GM12891 (cell line): ENCODE data around the gene AKAIN1.

ENCODE experiments used
- PAX5 ChIP-seq: IDR thresholded peaks from 2 replicates; pipeline ENCODE4 v1.6.1; 2011; ENCODE audit warnings: low read length, moderate library complexity, mild to moderate bottlenecking; ENCODE audit not compliant: insufficient read depth, severe bottlenecking
- POLR2A ChIP-seq: IDR thresholded peaks from 2 replicates; pipeline ENCODE4 v1.6.1; 2011; ENCODE audit warnings: low read depth, low read length, control low read depth
- POLR2AphosphoS5 ChIP-seq: IDR thresholded peaks from 2 replicates; pipeline ENCODE4 v1.6.1; 2011; ENCODE audit warnings: low read depth, low read length, control low read depth
- POU2F2 ChIP-seq: IDR thresholded peaks from 2 replicates; pipeline ENCODE4 v1.6.1; 2011; ENCODE audit warnings: low read depth, mild to moderate bottlenecking, control low read depth, low read length, moderate library complexity
- SPI1 ChIP-seq: IDR thresholded peaks from 2 replicates; pipeline ENCODE4 v1.6.1; 2011; ENCODE audit warnings: low read depth, low read length, control low read depth
- TAF1 ChIP-seq: IDR thresholded peaks from 2 replicates; pipeline ENCODE4 v1.6.1; 2011; ENCODE audit warnings: low read depth, low read length, control low read depth

DNA sequence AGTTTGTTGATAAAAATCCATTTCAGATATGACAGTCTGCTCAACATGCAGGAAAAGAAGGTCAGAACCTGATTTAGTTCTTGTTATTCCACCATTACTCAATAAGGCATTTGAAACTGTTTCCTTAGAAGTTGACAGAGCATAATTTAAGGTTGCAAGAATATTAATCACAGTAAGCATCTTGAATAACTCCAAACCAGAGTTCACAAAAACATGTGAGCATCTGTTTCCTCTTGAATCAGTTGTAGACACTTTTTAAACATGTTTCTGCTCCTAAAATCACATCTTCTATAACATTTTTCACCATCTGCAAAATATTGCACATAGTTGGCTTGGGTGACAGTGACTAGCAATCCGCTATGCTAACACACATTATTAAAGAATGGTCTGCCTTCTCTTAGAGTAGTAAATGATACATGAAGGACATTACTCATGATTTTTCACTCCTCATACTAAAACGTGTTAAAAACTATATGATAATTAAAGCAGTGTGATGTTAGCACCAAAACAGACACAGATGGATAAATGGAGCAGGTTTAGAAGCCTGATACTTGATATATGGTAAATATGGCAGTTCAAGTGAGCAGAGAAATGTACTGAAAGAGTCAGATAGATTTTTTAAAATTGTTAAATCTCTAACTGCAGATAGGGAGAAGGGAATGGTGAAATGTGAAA, 30.3 kb downstream of the AKAIN1 start:
- TF ChIP-seq TAF1 (no peak), POLR2A (no peak), POLR2AphosphoS5 (no peak), PAX5 (no peak), POU2F2 (no peak), SPI1 (no peak)
